PC-3 (cell line): ENCODE data around the gene HEYL.

Experiments used
- EZH2 ChIP-seq: fragments of 300-600 bp; sonication (generic); IDR thresholded peaks from one replicate; pipeline ENCODE4 v1.6.1; 2017; ENCODE audit warnings: antibody characterized with exemption, mild to moderate bottlenecking, low read length; ENCODE audit not compliant: unreplicated experiment
- EZH2phosphoT487 ChIP-seq: fragments of 300-600 bp; sonication (generic); IDR thresholded peaks from 2 replicates; pipeline ENCODE4 v1.6.1; 2018; ENCODE audit warnings: mild to moderate bottlenecking, antibody characterized with exemption, low read length, borderline replicate concordance
- TF ChIP-seq, protein P1 (sequence below): fragments of 300-600 bp; sonication (generic); conservative IDR thresholded peaks from 2 replicates; pipeline ENCODE4 v1.5.1; 2017; ENCODE audit warnings: antibody characterized with exemption, low read depth, mild to moderate bottlenecking, low read length

DNA sequence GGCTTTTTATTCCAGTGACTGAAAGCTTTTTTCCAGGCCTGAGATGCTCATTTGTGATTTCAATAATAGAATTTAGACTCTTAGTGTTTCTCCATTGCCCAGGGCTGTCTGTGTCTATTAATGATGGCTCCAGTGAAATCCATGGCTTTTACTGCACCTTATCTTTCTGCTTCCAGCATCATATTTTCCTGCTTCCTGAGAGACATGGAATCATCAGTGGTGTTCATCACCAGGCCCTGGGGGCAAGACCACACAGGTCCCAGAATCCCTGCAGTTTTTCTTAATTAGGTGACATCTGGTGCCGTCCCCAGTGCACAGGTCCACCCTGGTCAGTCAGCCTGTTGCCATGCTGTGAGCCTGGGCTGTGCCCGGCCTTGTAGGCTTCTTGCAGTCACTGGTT lies 16.9 kb upstream of the HEYL start:
- TF ChIP-seq, protein P1, sequence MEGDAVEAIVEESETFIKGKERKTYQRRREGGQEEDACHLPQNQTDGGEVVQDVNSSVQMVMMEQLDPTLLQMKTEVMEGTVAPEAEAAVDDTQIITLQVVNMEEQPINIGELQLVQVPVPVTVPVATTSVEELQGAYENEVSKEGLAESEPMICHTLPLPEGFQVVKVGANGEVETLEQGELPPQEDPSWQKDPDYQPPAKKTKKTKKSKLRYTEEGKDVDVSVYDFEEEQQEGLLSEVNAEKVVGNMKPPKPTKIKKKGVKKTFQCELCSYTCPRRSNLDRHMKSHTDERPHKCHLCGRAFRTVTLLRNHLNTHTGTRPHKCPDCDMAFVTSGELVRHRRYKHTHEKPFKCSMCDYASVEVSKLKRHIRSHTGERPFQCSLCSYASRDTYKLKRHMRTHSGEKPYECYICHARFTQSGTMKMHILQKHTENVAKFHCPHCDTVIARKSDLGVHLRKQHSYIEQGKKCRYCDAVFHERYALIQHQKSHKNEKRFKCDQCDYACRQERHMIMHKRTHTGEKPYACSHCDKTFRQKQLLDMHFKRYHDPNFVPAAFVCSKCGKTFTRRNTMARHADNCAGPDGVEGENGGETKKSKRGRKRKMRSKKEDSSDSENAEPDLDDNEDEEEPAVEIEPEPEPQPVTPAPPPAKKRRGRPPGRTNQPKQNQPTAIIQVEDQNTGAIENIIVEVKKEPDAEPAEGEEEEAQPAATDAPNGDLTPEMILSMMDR, result no peak
- TF ChIP-seq EZH2 (no peak), EZH2phosphoT487 (no peak)
